HG02943 (cell line): ENCODE data around the gene WDR82.

Experiments used
- ATAC-seq: cut with Tn5 transposase; IDR thresholded peaks from one replicate; pipeline ENCODE4 v1.9.1; 2021; ENCODE audit warnings: mild to moderate bottlenecking, low read depth, moderate library complexity; ENCODE audit not compliant: unreplicated experiment

Gene WDR82

DNA sequence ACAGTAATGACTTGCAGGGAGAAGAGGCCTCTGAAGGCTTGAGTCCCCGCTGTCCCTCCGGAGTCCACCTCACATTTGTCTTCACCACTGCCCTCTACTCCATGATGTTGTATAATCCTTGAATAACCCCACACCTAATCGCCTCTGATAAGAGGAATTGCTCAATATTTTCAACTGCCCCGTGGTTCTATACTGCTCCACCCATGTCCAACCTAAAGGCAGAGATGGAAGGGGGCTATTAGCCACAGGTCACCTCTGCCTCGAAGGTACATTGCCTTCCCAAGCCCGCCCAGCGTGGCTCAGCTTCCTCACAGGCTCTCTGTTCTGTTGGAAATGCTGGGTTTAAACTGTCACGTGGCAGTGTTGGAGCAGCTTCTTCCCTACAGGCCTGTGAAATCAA is 65.4 kb downstream of the WDR82 start:
- ATAC-seq = no peak

DNA sequence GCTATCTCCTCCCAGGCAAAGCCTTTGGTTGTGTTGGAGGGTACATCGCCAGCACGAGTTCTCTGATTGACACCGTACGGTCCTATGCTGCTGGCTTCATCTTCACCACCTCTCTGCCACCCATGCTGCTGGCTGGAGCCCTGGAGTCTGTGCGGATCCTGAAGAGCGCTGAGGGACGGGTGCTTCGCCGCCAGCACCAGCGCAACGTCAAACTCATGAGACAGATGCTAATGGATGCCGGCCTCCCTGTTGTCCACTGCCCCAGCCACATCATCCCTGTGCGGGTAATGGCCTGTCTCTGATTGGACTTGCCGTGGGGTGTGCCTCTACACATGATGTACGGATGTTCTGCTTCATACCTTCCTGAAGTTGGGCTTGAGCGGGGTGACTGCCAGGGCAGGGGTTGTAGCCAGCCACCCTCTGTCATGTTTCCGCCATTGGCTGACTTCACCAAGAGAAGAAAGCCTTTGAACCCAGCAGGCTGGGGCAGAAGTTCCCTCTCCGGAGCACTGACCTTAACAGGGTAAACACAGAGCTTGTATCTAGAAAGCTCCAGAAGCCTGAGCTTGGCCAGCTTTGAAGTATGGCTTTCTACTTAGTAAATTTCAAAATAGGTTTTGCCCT is 67.1 kb downstream of the WDR82 start:
- ATAC-seq = no peak

- no peak for ATAC-seq
These were observed 67.9 kb downstream of the WDR82 start for GRCh38 chr3:52210550-52211046.

GRCh38 chr3:52210037-52210436 is 68.4 kb downstream of the WDR82 start:
- ATAC-seq = no peak

GRCh38 chr3:52208556-52208955 is 69.9 kb downstream of the WDR82 start:
- no peak for ATAC-seq

- no peak for ATAC-seq
These were observed 72.6 kb downstream of the WDR82 start for GRCh38 chr3:52205727-52206372.
